ENCODE data around the gene CCNC. TPM values are rescaled to one million over a fixed set of nuclear protein-coding genes. Genes with fewer than 3 reads are reported as not detected.

CCNC gene
- total RNA-seq, 3 donors from 2014 or later = 32.7 to 52.2 (median 34.2) TPM

- ATAC-seq (no peak), DNase-seq (no peak)
- Histone ChIP-seq H3K36me3 (ENCODE audit: low read depth) (no peaks in the 10 kb centered on the region), H3K4me1 (ENCODE audit: low read depth) (peaks cover 16% of the 10 kb centered on the region), H3K9me3 (no peaks in the 10 kb centered on the region), H3K4me3 (no peak overlapping the region)
- TF ChIP-seq CTCF (IDR thresholded peaks at IDR 0.05) = no peak
- intact Hi-C loops (cut with DNase I, micrococcal nuclease) = no loop called here
Observed at GRCh38 chr6:99587792-99588191, 19.3 kb upstream of the CCNC start.

GRCh38 chr6:99579781-99580180 lies 11.3 kb upstream of the CCNC start:
- DNase-seq (no peak), ATAC-seq (no peak)
- TF ChIP-seq CTCF (IDR thresholded peaks at IDR 0.05) = no peak
- Histone ChIP-seq H3K4me1 (ENCODE audit: low read depth) (no peaks in the 10 kb centered on the region), H3K9me3 (no peaks in the 10 kb centered on the region), H3K36me3 (ENCODE audit: low read depth) (no peaks in the 10 kb centered on the region), H3K4me3 (no peak overlapping the region)
- intact Hi-C loops (cut with DNase I, micrococcal nuclease) = no loop called here

- no peak overlapping the region for H3K4me3 ChIP-seq
- no peaks in the 10 kb centered on the region for H3K4me1 ChIP-seq (ENCODE audit: low read depth)
- H3K36me3 ChIP-seq (ENCODE audit: low read depth) = no peaks in the 10 kb centered on the region
- ATAC-seq = no peak
- DNase-seq = no peak
- intact Hi-C loops (cut with DNase I, micrococcal nuclease) = no loop called here
- H3K9me3 ChIP-seq = no peaks in the 10 kb centered on the region
- no peak for TF ChIP-seq CTCF (IDR thresholded peaks at IDR 0.05)
Observed at GRCh38 chr6:99575544-99576227, 7.2 kb upstream of the CCNC start.

- H3K9me3 ChIP-seq = no peaks in the 10 kb centered on the region
- no peak overlapping the region for H3K4me3 ChIP-seq
- no peak for DNase-seq
- no peaks in the 10 kb centered on the region for H3K36me3 ChIP-seq (ENCODE audit: low read depth)
- H3K4me1 ChIP-seq (ENCODE audit: low read depth) = no peaks in the 10 kb centered on the region
- TF ChIP-seq CTCF (IDR thresholded peaks at IDR 0.05) = no peak
- intact Hi-C loops (cut with DNase I, micrococcal nuclease) = no loop called here
- no peak for ATAC-seq
Observed at GRCh38 chr6:99573980-99574617, 5.6 kb upstream of the CCNC start.

GRCh38 chr6:99563056-99563723 lies 5.3 kb downstream of the CCNC start:
- DNase-seq = no peak
- peaks cover 10% of the 10 kb centered on the region for H3K4me1 ChIP-seq (ENCODE audit: low read depth)
- H3K36me3 ChIP-seq (ENCODE audit: low read depth) = no peaks in the 10 kb centered on the region
- intact Hi-C loops (cut with DNase I, micrococcal nuclease) = no loop called here
- no peak for TF ChIP-seq CTCF (IDR thresholded peaks at IDR 0.05)
- no peak overlapping the region for H3K4me3 ChIP-seq
- ATAC-seq = no peak
- no peaks in the 10 kb centered on the region for H3K9me3 ChIP-seq

Data from mucosa of descending colon (tissue), 3 donors.